NT2/D1 (cell line): Measurements from ENCODE around the gene CCDC184.

Experiments
- SUZ12 ChIP-seq: IDR thresholded peaks from 2 replicates; pipeline ENCODE4 v1.6.1; 2011; ENCODE audit not compliant: insufficient read length, insufficient read depth; ENCODE audit errors: extremely low read depth
- YY1 ChIP-seq: IDR thresholded peaks from 2 replicates; pipeline ENCODE4 v1.6.1; 2011; ENCODE audit not compliant: insufficient read length, insufficient read depth
- ZNF274 ChIP-seq: IDR thresholded peaks from 2 replicates; pipeline ENCODE4 v1.6.1; 2011; ENCODE audit warnings: mild to moderate bottlenecking, low read depth, low read length

DNA sequence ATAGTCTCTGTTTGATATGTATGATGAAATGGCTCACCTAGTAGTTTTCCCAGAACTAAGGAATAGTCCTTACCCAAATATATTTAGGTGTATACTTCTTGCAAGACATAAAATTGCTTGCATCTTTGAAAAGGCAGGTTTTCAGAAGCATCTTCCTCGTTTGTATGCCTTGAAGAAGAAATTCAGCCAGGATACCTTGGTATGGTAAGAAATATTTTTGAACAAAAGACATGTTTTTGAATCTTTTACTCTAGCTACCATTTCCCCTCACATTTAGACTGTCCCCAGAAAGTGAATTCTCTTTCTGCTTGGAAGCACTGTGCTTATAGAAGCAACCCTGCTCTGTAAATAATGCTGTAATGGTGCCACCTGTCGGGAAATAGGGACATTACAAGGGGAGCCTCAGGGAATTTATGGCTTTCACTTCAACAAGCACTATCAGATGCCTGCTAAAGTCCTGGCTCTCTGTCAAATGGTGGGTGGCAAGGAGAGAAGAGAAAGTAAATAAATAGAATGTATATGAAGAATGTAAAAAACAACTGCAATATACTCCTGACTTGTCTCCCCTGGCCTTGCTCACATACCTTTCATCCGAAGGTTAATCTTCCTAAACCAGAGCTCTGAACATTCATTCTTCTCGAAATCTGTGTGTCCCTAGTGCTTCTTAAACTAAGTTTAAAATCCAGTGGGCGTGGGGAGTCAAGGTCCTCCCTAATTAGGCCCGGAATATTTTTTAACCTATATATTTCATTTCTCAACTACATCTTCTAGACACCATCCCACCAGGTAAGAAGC is 6.1 kb downstream of the CCDC184 start:
- no peak for TF ChIP-seq YY1
- no peak for TF ChIP-seq SUZ12
- TF ChIP-seq ZNF274, result no peak
